HG02938 (cell line): ENCODE measurements around the gene SLC38A6.

Source experiments
- ATAC-seq: cut with Tn5 transposase; IDR thresholded peaks from one replicate; pipeline ENCODE4 v1.9.1; 2021; ENCODE audit warnings: mild to moderate bottlenecking, moderate library complexity; ENCODE audit not compliant: unreplicated experiment

SLC38A6 gene

DNA sequence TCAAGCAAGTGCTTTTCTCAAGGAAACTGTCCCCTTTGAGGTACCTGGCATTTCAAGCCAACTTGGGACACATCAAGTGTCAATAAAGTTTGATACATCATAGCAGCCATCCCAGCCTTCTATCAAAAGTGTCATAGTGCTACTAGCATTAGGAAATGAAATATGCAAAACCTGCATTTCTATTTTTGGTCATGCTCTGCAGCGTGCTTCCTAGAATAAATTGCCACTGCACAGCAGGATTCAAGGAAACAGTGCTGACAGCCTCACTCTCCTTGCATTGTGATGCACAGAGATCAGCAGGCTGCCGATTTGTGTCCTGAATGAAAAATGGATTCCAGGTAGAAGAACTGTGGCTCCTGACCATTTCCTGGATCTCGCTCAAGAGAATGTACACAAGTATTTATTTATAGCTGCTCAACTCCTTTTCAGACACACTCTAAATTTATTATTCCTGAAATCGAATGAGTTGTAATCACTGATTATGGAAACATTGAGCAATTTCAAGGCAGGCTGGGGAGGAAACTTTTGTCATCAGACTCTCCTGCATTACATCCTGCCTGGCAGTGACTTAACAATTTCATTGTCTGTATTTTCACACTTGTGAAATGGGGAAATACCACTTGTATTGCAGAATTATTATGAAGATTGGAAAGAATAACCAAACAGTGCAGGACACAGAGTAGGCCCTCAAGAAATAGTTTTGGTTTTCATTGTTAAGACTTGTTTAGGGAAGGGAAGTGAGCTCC is 120.9 kb downstream of the SLC38A6 start:
- ATAC-seq: no peak
